GM12864 (cell line): ENCODE data around the gene TNNT1.

Source experiments
- DNase-seq: peaks from one replicate; pipeline ENCODE4 v3.0.0-alpha.2; 2011; ENCODE audit warnings: low read depth
- H3K4me3 ChIP-seq: 2 replicates; pipeline ENCODE4 v1.5.1; 2011; ENCODE audit warnings: mild to moderate bottlenecking, low read depth, low read length, control low read depth
- CTCF ChIP-seq: IDR thresholded peaks from 2 replicates; pipeline ENCODE4 v1.5.1; 2011; ENCODE audit warnings: low read depth, mild to moderate bottlenecking, moderate library complexity, low read length, control low read depth, inconsistent platforms; ENCODE audit errors: missing control alignments

Gene TNNT1

GRCh38 chr19:55152017-55152416, 3.0 kb upstream of the TNNT1 start:
- no peak for DNase-seq
- H3K4me3 ChIP-seq, result no peak overlapping the region

GRCh38 chr19:55147545-55148251, 1.3 kb downstream of the TNNT1 start:
- no peak for DNase-seq
- TF ChIP-seq CTCF, result no peak
- H3K4me3 ChIP-seq, result no peak overlapping the region

More at GRCh38 chr19:55152017-55152416, 3.0 kb upstream of the TNNT1 start:
- TF ChIP-seq CTCF, result no peak

GRCh38 chr19:55146705-55147273, 2.2 kb downstream of the TNNT1 start:
- H3K4me3 ChIP-seq, result no peak overlapping the region
- TF ChIP-seq CTCF, result no peak
- DNase-seq, result no peak

GRCh38 chr19:55146078-55146704, 2.8 kb downstream of the TNNT1 start:
- DNase-seq, result no peak
- H3K4me3 ChIP-seq, result no peak overlapping the region
- peak; percentile 63 for TF ChIP-seq CTCF

GRCh38 chr19:55145232-55145631, 3.8 kb downstream of the TNNT1 start:
- TF ChIP-seq CTCF, result no peak
- DNase-seq, result no peak
- no peak overlapping the region for H3K4me3 ChIP-seq

GRCh38 chr19:55141696-55142095, 7.3 kb downstream of the TNNT1 start:
- no peak for TF ChIP-seq CTCF
- H3K4me3 ChIP-seq, result no peak overlapping the region
- no peak for DNase-seq
